Measurements from ENCODE around the gene ZFC3H1. TPM values are rescaled to one million over a fixed set of nuclear protein-coding genes. Genes with fewer than 3 reads are reported as not detected.
A peak's percentile ranks its signal among the peaks of the same experiment; 100 is the strongest.

Gene ZFC3H1
- total and polyA plus RNA-seq, 9 of the 15 experiments (the other 6 are each of a cell fraction or from before 2014, with no cell fraction given) = 14.8 to 80.5 (median 22.1) TPM

DNA sequence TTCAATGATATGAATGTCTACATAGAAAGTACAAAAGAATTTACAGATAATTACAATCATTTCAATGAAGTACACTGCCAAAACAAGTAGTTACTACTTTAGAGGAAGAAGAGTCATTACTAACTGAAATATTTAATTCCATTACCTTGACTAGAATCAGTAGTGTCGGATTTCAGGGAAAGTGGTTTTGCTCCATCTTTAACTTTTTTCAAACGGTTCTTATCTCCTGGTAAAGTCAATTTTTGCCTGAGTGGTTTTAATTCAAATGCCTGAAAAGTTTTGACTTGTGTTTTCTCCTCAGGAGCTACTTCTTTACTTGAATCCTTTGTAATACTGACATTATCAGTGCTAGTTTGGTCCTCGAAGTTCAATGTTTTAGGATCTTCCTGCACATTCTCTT lies 6.9 kb downstream of the ZFC3H1 start:
- DNase-seq (ENCODE audit: extremely low read depth in 1 of 4, low spot score in 3 of 4) (no peak), ATAC-seq (no peak; the same call in 2 of the 3 replicates), FAIRE-seq (no peak)
- no TSS peak for BruUV-seq (replicated peaks)
- intact Hi-C loops (cut with micrococcal nuclease) = no loop called here
- Histone ChIP-seq H2AFZ (ENCODE audit: low read depth, low read length) (no peak overlapping the region), H3K4me2 (ENCODE audit: insufficient read depth, low read length) (no peak overlapping the region), H3K27me3 (ENCODE audit: control insufficient read depth in 2 of 2, insufficient read depth in 2 of 2, low read length in 2 of 2) (no peaks in the 10 kb centered on the region), H4K20me1 (replicated peaks; ENCODE audit: control insufficient read depth, insufficient read depth, low read length) (peaks cover 4% of the 10 kb centered on the region; the same call in 1 of the 2 replicates), H3K9me3 (replicated peaks; ENCODE audit: control insufficient read depth, insufficient read depth, low read depth, low read length) (peaks cover 11% of the 10 kb centered on the region), H3K79me2 (ENCODE audit: control insufficient read depth, insufficient read depth, low read length) (peaks cover 90% of the 10 kb centered on the region), H3K9ac (ENCODE audit: insufficient read depth in 1 of 2, low read depth in 2 of 2, low read length in 2 of 2) (no peak overlapping the region), H3K27ac (ENCODE audit: extremely low read depth, low read depth, low read length) (no peak overlapping the region; the same call in 2 of the 3 replicates), H3K4me1 (replicated peaks in 1 of 2; ENCODE audit: control insufficient read depth in 2 of 2, insufficient read depth in 2 of 2, low read length in 2 of 2) (peaks cover 4 to 9% of the 10 kb centered on the region in 2 experiments; a peak in 1 of 5 replicates), H3K9me1 (ENCODE audit: control insufficient read depth, insufficient read depth, low read length) (no peaks in the 10 kb centered on the region), H3K4me3 (no peak overlapping the region), H3K36me3 (ENCODE audit: control insufficient read depth, insufficient read depth, low read length) (peaks cover 82% of the 10 kb centered on the region)
- CTCF ChIA-PET (ENCODE audit: low intra/inter-chr PET ratio) = no interaction called here
- no peak for TF ChIP-seq ZNF347 (CRISPR knock-in tag; IDR thresholded peaks at IDR 0.05; ENCODE audit: low read depth)
- peak; percentile 8; the same call in 1 of the 2 replicates for TF ChIP-seq RBFOX2 (IDR thresholded peaks at IDR 0.05; ENCODE audit: low read depth, low read length)
- peak; percentile 47; the same call in 1 of the 2 replicates for TF ChIP-seq HMBOX1 (IDR thresholded peaks at IDR 0.05)
- TF ChIP-seq MYBL2 (IDR thresholded peaks at IDR 0.05; ENCODE audit: low read depth) = peak; percentile 47; the same call in 1 of the 2 replicates
- no peak for TF ChIP-seq MYBL2 (CRISPR knock-in tag; IDR thresholded peaks at IDR 0.05; ENCODE audit: borderline replicate concordance)
- peak; percentile 48; the same call in 1 of the 2 replicates for TF ChIP-seq FOXM1 (IDR thresholded peaks at IDR 0.05; ENCODE audit: low read depth)
- TF ChIP-seq FOXM1 (CRISPR knock-in tag; IDR thresholded peaks at IDR 0.05; ENCODE audit: low read depth) = no peak
- POLR2A ChIA-PET = interaction anchor here (1.0 to 1.4 kb wide), 2 partner anchors 29 kb away, joined by 3 read pairs; partner anchors contain the start of gene TMEM19
- WGBS (ENCODE audit: insufficient coverage, low coverage, missing lambda C conversion rate) = 58% methylated on average over 3 of the region's 3 CpGs
- in situ Hi-C loops (cut with MboI) = no loop called here

All from K562 (cell line).